ENCODE measurements around the gene AHSA1.
A peak's percentile ranks its signal among the peaks of the same experiment; 100 is the strongest.

Gene AHSA1

DNA sequence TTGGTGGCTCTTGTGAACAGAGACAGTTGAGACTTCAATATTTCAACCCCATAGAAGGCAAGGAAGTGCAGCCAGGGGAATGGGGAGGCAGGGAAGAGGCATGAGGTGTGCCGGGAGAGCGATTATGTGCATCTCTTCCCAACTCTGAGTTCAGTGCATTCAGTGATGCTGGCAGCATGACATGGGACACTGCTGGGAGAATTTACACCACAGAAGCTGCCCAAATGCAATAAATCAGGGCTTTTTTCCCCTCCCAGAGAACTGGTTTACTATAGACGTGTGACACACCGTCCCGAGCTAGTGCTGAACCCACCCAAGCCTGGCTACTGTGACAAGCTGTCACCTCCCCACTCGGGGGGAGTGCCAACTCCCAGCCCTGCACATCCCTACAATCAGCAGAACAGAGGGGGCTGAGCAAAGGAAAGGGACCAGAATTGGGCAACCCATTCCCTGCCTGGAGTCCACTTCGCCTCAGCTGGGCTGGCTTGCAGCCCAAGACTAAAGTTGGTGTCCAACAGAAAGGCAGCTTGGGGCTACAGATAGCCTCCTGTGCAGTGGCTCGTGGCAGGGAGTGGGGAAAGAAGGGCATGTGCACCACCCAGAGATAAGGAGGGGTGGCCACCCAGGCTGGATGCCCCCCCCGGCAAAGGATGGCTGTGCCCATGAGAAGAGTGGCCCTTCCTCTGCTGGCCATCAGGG lies 16.7 kb downstream of the AHSA1 start:
- no peak for DNase-seq

DNA sequence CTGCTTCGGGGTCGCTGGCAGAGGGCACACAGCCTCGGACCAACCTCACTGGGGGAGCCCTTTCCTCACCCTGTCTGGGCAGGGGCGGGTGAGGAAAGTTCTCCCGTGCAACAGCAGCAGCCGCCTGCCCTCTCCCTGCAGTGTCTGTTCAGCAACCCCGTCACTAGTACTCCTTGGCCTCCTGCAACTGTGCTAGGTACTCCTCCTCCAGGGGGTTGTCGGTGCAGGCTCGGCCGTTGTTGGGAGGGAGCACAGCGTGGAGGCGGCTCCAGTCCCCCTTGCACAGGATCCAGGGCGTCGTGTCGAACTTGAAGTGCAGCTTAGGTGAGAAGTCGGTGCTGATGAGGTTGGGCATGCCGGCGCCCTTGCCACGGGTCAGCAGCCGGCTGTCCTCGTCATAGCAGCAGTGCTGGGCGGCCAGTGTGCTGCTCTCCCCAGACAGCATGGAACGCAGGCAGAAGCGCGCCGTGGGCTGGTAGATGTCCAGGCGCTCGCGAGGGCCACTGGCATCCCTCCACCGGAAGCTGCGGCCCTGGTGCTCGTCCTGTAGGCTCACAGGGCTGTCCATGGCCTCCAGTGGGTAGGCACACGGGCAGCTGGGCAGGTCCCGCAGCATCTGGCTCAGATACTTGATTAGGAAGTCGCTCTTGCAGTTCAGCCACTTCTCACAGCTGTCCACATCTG lies 17.7 kb downstream of the AHSA1 start:
- no peak for DNase-seq

DNA sequence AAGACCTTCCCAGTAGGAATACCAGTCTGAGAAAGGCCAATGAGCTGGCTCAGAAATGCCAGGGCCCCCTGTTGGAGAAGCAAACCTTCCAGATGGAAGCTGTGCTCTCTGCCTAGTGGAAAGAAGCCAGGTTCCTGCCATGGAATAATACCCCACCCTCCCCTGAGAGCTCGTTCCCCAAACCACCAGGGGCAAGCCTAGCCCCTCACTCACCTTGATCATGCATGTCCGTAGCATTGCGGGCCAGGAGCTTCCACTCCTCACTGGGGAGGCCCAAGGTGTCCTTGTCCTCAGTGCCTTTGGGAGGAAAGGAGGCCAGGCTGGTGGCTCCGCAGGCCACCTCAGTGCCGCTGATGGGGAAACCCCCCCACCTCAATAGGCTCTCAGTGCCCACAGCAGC lies 20.1 kb downstream of the AHSA1 start:
- DNase-seq = no peak

DNA sequence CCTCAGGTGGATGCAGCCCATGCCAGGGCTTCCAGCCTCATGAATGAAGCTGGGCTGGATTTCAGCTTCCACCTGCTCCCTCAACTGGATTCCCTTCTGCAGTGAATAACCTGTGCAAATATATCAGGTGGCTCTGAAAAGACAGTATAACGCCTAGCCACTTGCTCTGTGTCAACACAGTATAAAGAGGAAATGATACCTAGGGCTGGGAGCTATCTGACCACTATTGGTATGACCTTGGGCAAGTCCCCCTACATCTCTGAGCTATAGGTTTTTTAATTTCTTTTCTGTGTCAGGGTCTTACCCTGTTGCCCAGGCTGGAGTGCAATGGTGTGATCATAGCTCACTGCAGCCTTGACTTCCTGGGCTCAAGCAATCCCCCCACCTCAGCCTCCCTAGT lies 20.9 kb downstream of the AHSA1 start:
- DNase-seq = no peak

DNA sequence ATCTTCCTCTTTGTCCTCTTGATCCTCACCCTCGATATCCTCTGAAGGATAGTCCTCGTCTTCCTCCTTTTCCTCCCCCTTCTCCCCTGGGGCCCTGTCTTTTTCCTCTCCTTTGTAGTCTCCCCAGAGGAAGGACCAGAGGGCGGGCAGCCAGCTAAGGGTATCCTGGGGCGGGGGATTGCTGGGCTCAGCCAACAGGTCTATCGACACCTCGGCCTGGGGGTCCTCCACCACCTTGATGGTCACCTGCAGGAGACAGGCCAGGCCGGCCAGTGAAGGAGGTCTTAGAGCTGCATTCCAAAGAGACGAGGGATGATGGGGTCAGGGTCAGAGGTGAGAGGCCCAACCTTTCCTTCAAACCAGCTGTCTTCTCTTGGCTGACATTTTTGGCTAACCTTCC lies 24.5 kb downstream of the AHSA1 start:
- DNase-seq = no peak

DNA sequence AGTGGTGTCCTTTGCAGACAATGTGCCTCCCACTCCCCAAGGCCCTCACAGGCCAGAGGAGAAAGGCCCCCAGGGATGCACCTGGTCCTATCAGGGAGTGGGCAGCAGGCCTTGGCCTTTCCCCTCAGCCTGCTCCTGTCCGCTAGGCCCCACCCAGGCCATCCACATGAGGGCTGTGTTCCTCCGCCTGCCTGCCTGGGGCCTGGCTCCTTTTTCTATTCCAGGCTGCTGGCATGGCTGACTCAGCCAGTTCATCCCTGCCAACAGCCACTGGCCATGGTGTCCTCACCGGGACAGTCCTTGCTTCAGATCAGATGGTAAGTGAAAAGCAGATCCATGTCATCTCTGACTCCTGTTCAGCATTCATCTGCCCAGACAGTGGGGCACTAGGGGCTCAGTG lies 27.4 kb downstream of the AHSA1 start:
- no peak for DNase-seq

DNA sequence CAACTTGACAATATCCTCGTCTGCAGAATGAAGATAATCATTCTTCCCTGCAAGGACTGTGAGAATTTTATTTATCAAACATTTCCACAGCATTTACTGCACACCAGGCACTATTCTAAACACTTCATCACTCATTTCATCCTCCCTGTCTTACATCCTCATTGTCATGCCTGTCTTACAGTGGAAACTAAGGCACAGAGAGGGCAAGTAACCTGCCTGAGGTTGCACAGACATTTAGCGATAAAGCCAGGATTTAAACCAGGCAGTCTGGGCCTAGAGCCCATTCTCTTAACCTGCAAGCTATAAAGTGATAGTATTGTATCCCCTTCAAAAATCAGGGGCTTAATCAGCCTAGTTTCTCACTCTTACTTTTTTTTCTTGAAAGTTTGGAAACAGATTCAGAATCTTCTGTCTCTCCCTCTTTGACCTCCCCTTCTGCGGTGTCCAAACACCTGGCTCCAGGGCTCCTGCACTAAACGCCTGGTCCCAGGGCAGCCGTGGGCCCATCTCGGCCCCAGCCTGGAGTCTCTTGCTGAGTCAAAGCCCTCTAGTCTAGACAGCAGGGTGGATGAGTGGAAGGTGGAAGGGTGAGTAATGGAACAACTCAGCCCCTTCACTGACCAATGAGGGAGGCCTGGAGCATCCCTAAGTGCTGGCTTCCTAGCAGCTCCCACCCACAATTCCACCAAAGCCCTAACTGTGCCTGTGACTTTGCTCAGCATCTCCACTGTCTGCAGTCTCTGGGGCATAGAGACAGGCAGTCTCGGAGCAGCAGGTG lies 28.2 kb downstream of the AHSA1 start:
- no peak for DNase-seq

DNA sequence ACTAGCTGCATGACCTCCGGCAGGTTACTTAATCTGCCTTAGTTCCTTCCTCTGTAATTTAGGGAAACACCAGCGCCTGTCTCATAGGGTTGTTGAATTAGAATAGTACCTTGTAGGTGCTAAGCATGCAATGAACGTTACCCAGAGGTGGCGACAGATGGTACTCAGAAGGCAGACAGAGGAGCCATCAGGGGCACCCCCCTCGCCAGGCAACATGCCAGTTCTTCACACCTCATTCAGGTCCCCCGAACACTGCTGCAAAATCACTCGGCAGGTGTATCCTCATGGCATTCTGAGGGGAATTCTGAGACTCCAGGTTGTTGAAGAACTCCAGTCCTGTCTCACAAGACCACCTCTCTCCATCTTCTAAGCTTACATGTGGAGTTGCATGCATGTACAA lies 30.7 kb downstream of the AHSA1 start:
- no peak for DNase-seq

DNA sequence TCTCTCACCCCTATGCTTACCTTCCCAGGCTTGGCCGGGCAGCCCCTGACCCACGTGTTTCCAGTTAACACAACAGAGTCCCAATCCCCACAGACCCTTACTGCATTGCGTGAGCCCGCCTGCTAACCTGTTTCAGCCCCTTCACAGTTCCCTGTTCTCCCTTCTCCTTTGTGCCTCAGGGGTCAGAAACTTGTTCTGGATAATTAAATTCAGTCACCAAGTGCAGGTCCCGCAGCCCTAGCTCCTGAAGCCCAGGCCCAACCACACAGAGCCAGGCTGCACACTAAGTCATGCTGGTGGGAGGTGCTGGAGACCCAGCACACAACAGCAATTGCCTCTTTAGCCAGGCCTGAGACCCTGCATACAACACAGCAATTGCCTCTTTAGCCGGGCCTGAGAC lies 31.1 kb downstream of the AHSA1 start:
- DNase-seq = no peak

DNA sequence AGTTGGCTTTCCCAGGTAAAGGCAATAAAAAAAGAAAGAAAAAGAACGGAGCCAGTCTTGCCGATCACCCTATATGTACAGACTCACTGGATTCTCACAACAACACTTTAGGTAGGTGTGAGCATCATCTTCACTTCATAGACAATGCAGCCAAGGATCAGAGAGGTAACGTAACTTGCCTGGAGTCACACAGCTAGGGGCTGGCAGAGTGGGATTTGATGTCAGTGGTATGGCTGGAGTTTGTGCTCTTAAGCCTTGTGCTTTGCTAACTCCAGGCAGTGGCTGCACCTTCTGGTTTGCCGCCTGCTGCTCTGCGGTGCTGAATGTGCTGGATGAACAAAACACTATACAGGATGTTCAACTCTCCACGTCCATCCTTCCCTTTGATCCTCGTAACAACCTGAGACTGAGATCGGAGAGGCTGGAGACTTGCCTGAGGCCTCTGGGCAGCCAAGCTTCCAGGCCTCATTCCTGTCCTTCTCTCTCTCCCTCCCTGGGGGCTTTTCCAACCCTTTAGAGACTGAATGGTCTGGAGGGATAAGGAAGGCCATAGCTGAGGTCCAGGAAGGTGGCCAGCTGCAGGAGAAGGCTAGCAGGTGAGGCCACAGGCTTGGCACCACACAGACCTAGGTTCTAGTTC lies 32.6 kb downstream of the AHSA1 start:
- DNase-seq = no peak

DNA sequence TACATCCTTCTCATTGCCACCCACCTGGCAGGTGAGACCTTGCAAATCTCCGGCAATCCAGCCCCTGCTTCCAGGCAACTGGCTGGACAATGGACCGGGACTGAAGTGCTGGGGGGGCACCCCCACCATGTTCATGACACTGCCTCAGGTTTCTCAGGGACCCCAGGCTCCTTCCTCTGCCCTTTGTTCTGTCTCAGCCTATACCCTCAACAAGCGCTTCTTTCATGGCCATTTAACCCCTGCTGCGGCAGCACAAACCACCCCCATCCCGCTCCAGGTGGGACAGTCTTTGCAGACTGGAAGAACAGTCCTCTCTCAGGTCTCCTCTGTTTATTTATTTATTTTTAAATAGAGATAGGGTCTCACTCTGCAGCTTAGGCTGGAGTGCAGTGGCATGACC lies 33.2 kb downstream of the AHSA1 start:
- DNase-seq = no peak

DNA sequence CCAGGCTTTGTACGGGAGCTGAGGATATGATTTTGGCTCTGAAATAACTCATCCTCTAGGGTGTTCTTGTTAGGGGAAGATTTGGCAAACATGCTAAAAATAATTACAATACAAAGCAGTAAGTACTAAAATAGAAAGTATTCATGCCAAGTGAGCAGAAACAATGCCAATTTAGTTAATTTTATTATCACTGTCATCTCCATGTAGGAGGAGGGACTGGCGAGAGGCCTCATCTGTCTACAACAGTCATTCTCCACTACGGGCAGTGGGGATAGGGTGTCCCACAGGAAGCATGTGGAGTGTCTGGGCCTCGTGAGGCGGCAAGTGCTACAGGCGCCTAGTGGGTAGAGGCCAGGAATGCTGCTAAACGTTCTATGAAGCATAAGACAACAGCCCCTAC lies 37.4 kb downstream of the AHSA1 start:
- peak in 1 of 2 donors; percentile 6 for DNase-seq

DNA sequence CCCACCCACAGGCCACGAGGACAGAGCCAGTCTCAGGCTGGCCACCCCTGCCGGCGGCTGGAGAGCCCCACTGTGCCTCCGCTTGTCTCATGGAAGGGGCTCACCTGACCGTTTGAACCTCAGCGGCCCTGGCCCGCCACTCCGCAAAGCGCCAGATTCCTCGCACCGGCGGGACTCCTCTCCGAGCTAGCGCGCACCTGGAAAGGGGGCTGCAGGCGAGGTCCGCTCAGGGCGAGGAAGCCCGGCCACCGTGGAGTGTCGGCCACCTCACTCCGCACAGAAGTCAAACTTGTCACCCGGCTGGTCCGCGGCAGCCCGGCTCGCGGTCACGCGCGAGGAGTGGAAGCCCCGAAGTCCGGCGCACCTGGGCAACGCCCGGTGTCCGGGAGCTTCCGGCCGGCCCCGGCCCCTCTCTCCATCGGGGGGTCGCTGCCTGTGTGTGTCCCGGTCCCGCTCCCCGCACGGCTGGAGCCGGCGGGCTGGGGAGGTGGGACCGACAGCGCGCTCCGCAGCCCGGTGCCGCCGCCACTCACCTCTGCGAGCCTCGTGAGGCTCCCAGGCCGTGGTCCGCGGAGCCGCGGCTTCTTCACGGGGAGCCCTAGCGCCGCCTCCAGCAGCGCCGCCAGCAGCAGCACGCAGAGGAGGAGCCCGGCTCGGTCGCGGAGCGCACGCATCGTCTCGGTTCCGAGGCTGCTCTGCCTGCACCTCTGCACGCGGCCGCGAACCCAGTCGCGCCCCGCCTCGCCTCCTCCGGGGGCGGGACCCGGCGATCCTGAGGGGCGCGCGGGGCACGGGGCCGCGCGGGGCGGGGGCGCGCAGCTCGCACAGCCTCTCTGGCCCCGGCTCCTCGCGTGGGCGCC lies 40.5 kb downstream of the AHSA1 start, which contains the start of gene ISM2:
Gene ISM2 (minus strand): TSS at position 697 of the 860 bp plus-strand sequence. CDS start 23 bp downstream, at position 674.
- peak in 1 of 2 donors; percentile 3 for DNase-seq

DNA sequence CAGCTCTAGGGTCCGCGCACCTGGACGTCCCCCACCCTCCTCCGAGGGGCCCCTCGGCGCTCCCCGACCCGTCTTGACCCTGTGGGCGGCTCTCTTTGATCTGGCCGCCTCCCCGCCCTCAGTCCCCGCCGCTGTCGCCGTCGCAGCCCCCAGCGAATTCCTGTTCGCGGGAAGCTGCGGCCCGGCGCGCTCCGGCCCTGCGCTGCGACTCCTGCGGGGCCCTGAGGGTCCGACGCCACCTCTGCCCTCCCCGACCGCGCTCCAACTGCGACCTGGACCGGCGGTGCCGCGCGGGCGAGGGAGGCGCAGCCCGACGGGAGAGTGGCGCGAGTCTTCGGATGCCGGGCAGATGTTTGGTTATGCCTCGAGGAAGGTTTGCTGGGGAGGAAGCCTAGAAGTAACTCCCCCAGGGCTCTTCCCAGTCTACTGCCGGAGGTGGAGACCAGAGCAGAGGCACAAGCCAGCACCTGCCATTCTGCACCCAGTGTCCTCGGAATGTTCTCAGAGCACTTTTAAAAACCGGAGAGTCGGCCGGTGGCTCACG lies 41.2 kb downstream of the AHSA1 start:
- no peak for DNase-seq

DNA sequence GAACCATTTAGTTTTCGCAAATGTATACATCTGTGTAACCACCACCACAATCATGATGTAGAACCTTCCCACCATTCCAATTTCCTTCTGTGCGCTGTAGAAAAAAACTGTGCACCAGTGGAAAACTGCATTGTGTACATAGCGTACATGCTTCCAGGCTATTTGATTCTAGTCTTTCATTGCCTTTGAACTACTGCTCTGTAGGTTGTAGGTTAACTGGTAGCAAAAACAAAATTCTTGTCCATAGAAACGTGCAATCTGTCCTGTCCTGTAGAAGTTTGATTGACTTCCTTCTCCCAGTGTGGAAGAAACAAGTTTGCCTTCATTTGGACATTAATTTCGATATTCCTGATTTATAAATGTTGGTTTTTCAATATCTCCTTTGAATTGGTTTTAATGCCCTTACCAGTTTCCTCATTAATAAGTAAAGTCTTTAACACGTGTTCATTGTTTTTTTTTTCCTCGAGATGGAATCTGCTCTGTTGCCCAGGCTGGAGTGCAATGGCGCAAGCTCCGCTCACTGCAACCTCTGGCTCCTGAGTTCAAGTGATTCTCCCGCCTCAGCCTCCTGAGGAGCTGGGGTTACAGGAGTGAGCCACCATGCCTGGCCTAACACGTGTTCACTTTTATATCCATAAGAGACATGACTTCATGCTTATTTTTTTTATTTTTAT lies 44.4 kb downstream of the AHSA1 start:
- DNase-seq = no peak

DNA sequence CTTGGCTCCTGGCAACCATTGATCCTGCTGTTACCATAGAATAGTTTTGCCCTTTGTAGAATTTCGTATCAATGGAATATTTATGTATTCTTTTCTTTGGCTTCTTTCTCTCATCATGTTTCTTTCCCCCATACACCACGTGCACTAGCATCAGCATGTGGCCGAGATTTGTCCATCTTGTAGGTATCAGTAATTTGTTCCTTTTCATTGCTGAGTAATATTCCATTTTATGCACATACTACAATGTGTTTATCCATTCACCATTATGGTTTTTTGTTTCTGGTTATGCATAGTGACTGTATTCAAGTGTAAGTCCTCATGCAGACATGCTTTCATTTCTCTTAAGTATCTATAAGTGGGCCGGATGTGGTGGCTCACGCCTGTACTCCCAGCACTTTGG lies 45.2 kb downstream of the AHSA1 start:
- no peak for DNase-seq

DNA sequence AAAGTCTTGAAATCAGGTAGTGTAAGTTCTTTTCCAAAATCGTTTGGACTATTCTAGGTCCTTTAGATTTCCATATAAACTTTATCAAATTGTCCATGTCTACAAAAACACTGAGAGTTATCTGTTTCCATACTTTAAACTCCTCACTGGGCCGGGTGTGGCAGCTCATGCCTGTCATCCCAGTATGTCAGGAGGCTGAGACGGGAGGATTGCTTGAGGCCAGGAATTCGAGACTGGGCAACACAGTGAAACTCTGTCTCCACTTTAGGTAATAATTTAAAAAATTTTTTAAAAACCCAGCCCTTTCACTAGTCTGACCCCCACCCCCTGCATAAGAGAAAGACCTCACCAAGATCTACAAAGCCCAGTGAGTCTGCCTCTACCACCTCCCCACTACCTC lies 47.1 kb downstream of the AHSA1 start:
- DNase-seq = no peak

DNA sequence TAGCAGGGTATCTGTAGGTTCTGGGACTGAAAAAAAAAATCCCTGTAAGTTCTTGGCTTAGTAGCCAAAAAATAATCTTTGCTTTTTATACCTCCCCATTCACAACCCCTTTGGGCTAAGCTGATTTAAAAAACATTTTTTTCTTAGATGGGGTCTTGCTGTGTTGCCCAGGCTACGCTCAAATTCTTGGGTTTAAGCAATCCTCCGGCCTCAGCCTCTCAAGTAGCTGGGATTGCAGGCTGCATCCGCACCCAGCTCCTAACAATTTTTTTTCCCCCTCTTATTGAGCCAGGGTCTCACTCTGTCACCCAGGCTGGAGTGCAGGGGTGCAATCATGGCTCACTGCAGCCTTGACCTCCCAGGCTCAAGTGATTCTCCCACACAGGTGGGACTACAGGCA lies 49.9 kb downstream of the AHSA1 start:
- no peak for DNase-seq

DNA sequence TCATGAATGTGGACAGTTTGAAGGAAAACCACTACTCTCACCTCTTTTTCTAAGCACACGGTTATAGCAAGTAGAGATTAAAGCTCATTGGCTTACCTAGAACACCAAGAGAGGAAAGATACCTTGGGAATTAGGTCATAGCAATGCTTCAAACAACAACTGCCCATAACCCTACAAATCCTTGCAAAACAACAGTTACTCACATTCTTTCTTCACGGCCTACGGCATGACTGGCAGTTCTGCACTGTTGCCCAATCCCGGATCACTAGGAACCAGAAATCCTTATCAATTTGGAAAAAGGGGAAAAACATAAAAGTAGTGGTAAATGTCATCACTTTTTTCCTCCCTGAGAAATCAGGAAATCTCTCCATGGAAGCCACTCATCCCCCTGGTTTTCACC lies 50.4 kb downstream of the AHSA1 start:
- no peak for DNase-seq

DNA sequence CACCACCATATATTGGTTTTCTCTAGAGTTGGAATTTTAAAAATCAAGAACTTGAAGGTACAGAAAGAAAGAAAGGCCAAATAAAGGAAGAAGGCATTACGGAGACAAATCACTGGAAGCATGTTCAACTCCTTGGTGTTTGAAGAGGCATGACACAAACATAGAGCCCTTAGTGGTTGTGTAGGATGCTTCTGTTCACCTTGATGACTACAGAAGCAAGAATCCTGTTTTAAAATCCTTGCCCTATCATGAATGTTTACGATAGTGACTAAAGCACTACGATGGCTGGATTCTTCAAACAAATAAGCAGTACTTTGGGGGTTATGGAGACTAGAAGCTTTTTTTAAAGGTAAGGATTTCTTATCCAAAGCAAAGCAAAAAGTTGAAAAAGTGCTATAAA lies 51.0 kb downstream of the AHSA1 start:
- DNase-seq = no peak

DNA sequence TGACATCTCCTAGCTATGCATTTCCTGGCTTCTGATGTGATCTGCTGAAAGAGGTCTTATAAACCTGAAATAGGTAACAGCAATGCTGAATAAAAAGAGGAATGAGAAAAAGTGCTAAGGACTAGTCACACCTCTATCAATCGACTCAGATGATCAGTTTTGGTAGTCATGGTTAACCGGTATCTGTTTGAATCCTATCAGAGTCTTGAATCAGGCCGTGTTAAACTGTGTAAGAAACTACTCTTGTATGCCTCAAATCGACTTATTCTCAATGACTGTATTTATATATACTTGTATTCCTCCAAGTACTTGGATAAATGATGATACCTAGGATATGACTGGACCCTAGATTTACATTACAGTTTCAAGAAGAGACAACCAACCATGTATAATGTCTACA lies 51.5 kb downstream of the AHSA1 start:
- DNase-seq = no peak
